Lower leg skin (tissue), 4 donors: ENCODE data around the gene RSPH1. TPM values are rescaled to one million over a fixed set of nuclear protein-coding genes. Genes with fewer than 3 reads are reported as not detected.

ENCODE experiments used
- DNase-seq, 2 donors: peaks; one replicate each; pipeline ENCODE4 v3.0.0-alpha.2; 2019; ENCODE audit warnings: low spot score in 2 of 2
- H3K4me3 ChIP-seq: fragments of 200-600 bp; sonication (generic); 2 replicates; pipeline ENCODE4 v1.5.1; 2017; ENCODE audit warnings: mild to moderate bottlenecking, low read depth; ENCODE audit not compliant: poor library complexity, severe bottlenecking
- CTCF ChIP-seq, 3 donors: fragments of 450-650 bp; IDR thresholded peaks; one replicate each; pipeline ENCODE4 v1.5.1; 2016; ENCODE audit warnings: antibody characterized with exemption in 3 of 3, mild to moderate bottlenecking in 3 of 3, moderate library complexity in 2 of 3
- POLR2A ChIP-seq, 2 donors: fragments of 450-650 bp; IDR thresholded peaks; one replicate each; pipeline ENCODE4 v1.6.1; 2016 to 2017; ENCODE audit warnings: antibody characterized with exemption in 2 of 2, mild to moderate bottlenecking in 1 of 2, moderate library complexity in 1 of 2
- WGBS, 2 donors: methylation state at CpG; one replicate each; pipeline ENCODE4 v1.1.5; 2018; 5-methylcytosine and 5-hydroxymethylcytosine counted together
- intact Hi-C: fragments of 100-400 bp; cut with DNase I; formaldehyde crosslinking; loops from one replicate; pipeline ENCODE4 v1.15.0; 2023; ENCODE audit warnings: low total_unique reads
- total RNA-seq, 4 donors: library from RNA; depleted of rRNA; stranded (reverse); fragments of >200 nt; gene quantifications; one replicate each; pipeline ENCODE4 v1.1.0, GENCODE V29; 2016

The RSPH1 gene
- total RNA-seq, 4 donors from 2014 or later: 0.34 to 3.7 (median 2.1) TPM

GRCh38 chr21:42445311-42445710 lies 50.7 kb downstream of the RSPH1 start:
- intact Hi-C loops: loop anchor here (10.0 kb wide), 1 partner anchor 131 kb away; the partner anchor contains the start of gene TFF3
- 84 to 95% methylated on average over 7 of the region's 7 CpGs for WGBS, 2 donors
- no peak overlapping the region for H3K4me3 ChIP-seq
- TF ChIP-seq CTCF (IDR thresholded peaks at IDR 0.05) (no peak), POLR2A (IDR thresholded peaks at IDR 0.05) (no peak)
- DNase-seq: no peak

GRCh38 chr21:42444745-42445059 lies 51.3 kb downstream of the RSPH1 start:
- DNase-seq: no peak
- intact Hi-C loops: loop anchor here (10.0 kb wide), 1 partner anchor 130 kb away; the partner anchor contains the start of gene TFF3
- TF ChIP-seq POLR2A (IDR thresholded peaks at IDR 0.05) (no peak), CTCF (IDR thresholded peaks at IDR 0.05) (no peak)
- WGBS, 2 donors: 77 to 89% methylated on average over 10 of the region's 10 CpGs
- H3K4me3 ChIP-seq: no peak overlapping the region

GRCh38 chr21:42443876-42444744 lies 51.9 kb downstream of the RSPH1 start:
- 84 to 85% methylated on average over 34 of the region's 34 CpGs for WGBS, 2 donors
- no peak overlapping the region for H3K4me3 ChIP-seq
- DNase-seq: no peak
- intact Hi-C loops: loop anchor here (10.0 kb wide), 1 partner anchor 129 kb away; the partner anchor contains the start of gene TFF3
- TF ChIP-seq CTCF (IDR thresholded peaks at IDR 0.05): no peak
- TF ChIP-seq POLR2A (IDR thresholded peaks at IDR 0.05): no peak

GRCh38 chr21:42443181-42443785 lies 52.7 kb downstream of the RSPH1 start:
- WGBS, 2 donors: 81 to 90% methylated on average over 15 of the region's 15 CpGs
- intact Hi-C loops: loop anchor here (10.0 kb wide), 1 partner anchor 128 kb away; the partner anchor contains the start of gene TFF3

GRCh38 chr21:42441963-42442362 lies 54.1 kb downstream of the RSPH1 start:
- 66 to 80% methylated on average over 6 of the region's 6 CpGs for WGBS, 2 donors
- H3K4me3 ChIP-seq: no peak overlapping the region
- TF ChIP-seq CTCF (IDR thresholded peaks at IDR 0.05) (no peak), POLR2A (IDR thresholded peaks at IDR 0.05) (no peak)
- DNase-seq: no peak
- intact Hi-C loops: loop anchor here (10.0 kb wide), 1 partner anchor 127 kb away; the partner anchor contains the start of gene TFF3

More at GRCh38 chr21:42443181-42443785, 52.7 kb downstream of the RSPH1 start:
- no peak overlapping the region for H3K4me3 ChIP-seq
- TF ChIP-seq CTCF (IDR thresholded peaks at IDR 0.05) (no peak), POLR2A (IDR thresholded peaks at IDR 0.05) (no peak)
- no peak for DNase-seq
